Lower lobe of right lung (tissue), 2 donors: ENCODE measurements around the gene TMEM234. TPM values are rescaled to one million over a fixed set of nuclear protein-coding genes. Genes with fewer than 3 reads are reported as not detected.

ENCODE experiments used
- ATAC-seq, 2 donors: fragments of 200-7000 bp; cut with Tn5 transposase; one replicate each; pipeline ENCODE4 v1.9.1; 2020 to 2022; ENCODE audit warnings: mild to moderate bottlenecking in 2 of 2, moderate library complexity in 2 of 2
- DNase-seq: peaks from one replicate; pipeline ENCODE4 v3.0.0-alpha.2; 2020
- H3K27ac ChIP-seq: fragments of 200-600 bp; one replicate; pipeline ENCODE4 v1.8.0; 2022
- H3K27me3 ChIP-seq: fragments of 200-600 bp; one replicate; pipeline ENCODE4 v1.8.0; 2022; ENCODE audit warnings: low read depth
- H3K36me3 ChIP-seq: fragments of 200-600 bp; one replicate; pipeline ENCODE4 v1.8.0; 2022; ENCODE audit warnings: mild to moderate bottlenecking
- H3K4me1 ChIP-seq: fragments of 200-600 bp; one replicate; pipeline ENCODE4 v1.8.0; 2022
- H3K4me3 ChIP-seq: fragments of 200-600 bp; one replicate; pipeline ENCODE4 v1.8.0; 2022; ENCODE audit warnings: mild to moderate bottlenecking
- H3K9me3 ChIP-seq: fragments of 200-600 bp; one replicate; pipeline ENCODE4 v1.8.0; 2022
- intact Hi-C: fragments of 100-400 bp; cut with DNase I; formaldehyde crosslinking; loops from one replicate; pipeline ENCODE4 v1.11.0; 2022
- total RNA-seq: library from RNA; stranded (reverse); fragmentation: NEBNext Ultra II Directional; extraction: Animal tissue kit (Norgen Biotek cat#: 25700); gene quantifications from one replicate; pipeline ENCODE4 v1.2.1, GENCODE V29; 2021
- TF ChIP-seq, protein P1 (sequence below): fragments of 200-600 bp; IDR thresholded peaks from one replicate; pipeline ENCODE4 v1.8.0; 2022; ENCODE audit warnings: antibody characterized with exemption, mild to moderate bottlenecking
- donor health status: DM: no; HTN: yes; CAD: no; lungs with severe emphysema.

The TMEM234 gene
- total RNA-seq, 1 donor from 2014 or later, result 24.5 TPM

DNA sequence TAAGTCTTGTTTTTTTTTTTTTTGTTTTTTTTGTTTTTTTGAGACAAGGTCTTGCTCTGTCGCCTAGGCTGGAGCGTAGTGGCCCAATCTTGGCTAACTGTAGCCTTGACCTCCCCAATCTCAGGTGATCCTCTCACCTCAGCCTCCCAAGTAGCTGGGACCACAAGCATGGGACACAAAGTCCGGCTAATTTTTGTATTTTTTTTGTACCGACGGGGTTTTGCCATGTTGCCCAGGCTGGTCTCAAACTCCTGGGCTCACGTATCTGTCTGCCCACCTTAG lies 35.0 kb upstream of the TMEM234 start:
- no peak overlapping the region for H3K4me3 ChIP-seq
- TF ChIP-seq, protein P1, sequence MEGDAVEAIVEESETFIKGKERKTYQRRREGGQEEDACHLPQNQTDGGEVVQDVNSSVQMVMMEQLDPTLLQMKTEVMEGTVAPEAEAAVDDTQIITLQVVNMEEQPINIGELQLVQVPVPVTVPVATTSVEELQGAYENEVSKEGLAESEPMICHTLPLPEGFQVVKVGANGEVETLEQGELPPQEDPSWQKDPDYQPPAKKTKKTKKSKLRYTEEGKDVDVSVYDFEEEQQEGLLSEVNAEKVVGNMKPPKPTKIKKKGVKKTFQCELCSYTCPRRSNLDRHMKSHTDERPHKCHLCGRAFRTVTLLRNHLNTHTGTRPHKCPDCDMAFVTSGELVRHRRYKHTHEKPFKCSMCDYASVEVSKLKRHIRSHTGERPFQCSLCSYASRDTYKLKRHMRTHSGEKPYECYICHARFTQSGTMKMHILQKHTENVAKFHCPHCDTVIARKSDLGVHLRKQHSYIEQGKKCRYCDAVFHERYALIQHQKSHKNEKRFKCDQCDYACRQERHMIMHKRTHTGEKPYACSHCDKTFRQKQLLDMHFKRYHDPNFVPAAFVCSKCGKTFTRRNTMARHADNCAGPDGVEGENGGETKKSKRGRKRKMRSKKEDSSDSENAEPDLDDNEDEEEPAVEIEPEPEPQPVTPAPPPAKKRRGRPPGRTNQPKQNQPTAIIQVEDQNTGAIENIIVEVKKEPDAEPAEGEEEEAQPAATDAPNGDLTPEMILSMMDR, result no peak
- H3K27me3 ChIP-seq, result no peaks in the 10 kb centered on the region
- peaks cover 11% of the 10 kb centered on the region for H3K4me1 ChIP-seq
- no peak for ATAC-seq
- DNase-seq, result no peak
- no peaks in the 10 kb centered on the region for H3K9me3 ChIP-seq
- H3K27ac ChIP-seq, result no peak overlapping the region
- intact Hi-C loops, result no loop called here
- no peaks in the 10 kb centered on the region for H3K36me3 ChIP-seq

DNA sequence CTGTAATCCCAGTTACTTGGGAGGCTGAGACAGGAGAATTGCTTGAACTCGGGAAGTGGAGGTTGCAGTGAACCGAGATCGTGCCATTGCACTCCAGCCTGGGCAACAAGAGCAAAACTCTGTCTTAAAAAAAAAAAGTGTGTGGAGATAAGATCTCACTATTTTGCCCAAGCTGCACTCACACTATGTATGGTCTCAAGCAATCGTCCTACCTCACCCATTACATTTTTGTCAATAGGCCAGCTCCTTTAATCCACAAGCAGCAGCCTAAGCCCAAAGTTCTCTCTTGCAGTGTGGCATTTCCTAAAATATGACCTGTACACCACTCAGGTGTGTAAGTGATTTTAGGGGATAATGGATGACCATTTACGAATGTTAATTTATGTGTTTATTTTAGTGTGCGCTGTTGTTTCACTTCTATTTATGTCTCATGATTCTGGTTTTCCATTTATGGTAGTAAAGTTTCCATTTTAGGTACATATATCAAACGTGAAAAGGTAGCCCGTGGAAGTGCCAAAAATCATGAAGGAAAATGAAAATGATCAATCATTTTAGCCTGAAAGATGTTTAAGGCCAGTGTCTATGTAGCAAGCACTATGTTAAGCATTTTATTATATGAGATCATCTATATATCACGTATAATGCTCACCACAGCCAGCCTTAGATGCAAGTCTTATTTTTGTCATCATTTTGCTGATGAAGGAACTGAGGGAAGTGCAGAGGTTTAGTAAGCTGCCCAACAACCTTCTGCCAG lies 34.5 kb upstream of the TMEM234 start:
- TF ChIP-seq, protein P1, result no peak
- DNase-seq, result no peak
- Histone ChIP-seq H3K36me3 (no peaks in the 10 kb centered on the region), H3K9me3 (no peaks in the 10 kb centered on the region), H3K27me3 (no peaks in the 10 kb centered on the region), H3K27ac (no peak overlapping the region), H3K4me1 (peaks cover 14% of the 10 kb centered on the region), H3K4me3 (no peak overlapping the region)
- intact Hi-C loops, result no loop called here
- no peak for ATAC-seq

DNA sequence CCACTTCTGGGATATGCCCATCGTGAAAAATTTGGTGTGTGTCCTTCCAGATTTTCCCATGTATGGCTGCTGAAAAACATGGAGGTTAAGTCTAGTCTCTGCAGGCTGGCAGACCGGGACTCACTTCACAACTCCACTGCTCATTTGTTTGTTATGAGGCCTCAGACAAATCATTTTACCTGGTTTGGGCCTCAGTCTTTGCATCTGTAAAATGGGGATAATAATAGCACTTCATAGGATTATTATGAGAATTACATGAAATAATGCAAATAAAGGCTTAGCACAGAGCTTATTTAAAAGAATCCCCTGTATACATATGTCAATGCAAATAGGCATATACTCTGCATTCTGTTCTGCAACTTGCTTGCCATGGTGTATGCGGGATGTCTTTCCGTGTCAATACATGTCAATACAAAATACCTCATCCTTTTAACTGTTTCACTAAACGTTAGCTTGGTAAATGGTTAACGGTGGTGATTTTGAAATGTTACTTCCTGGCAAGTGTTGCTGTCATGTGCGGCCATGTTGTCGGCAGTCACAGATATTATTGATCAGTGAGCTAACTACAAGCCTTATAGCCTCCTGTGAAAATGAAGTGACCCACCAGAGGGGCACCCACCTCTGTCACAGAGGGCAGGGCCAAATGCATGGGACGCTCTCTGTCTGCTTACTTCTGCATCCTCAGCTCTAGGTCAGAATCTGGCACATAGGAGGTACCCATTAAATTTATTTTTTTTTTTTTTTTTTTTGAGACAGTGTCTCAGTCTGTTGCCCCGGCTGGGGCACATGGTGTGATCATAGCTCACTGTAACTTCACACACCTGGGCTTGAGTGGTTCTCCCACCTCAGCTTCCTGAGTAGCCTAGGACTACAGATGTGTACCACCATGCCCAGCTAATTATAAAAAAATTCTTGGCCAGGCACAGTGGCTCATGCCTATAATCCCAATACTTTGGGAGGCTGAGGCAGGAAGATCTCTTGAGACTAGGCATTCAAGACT lies 33.2 kb upstream of the TMEM234 start:
- Histone ChIP-seq H3K27ac (no peak overlapping the region), H3K9me3 (no peaks in the 10 kb centered on the region), H3K27me3 (no peaks in the 10 kb centered on the region), H3K4me3 (no peak overlapping the region), H3K4me1 (peaks cover 19% of the 10 kb centered on the region), H3K36me3 (no peaks in the 10 kb centered on the region)
- TF ChIP-seq, protein P1, result no peak
- intact Hi-C loops, result no loop called here
- no peak for DNase-seq
- no peak for ATAC-seq

DNA sequence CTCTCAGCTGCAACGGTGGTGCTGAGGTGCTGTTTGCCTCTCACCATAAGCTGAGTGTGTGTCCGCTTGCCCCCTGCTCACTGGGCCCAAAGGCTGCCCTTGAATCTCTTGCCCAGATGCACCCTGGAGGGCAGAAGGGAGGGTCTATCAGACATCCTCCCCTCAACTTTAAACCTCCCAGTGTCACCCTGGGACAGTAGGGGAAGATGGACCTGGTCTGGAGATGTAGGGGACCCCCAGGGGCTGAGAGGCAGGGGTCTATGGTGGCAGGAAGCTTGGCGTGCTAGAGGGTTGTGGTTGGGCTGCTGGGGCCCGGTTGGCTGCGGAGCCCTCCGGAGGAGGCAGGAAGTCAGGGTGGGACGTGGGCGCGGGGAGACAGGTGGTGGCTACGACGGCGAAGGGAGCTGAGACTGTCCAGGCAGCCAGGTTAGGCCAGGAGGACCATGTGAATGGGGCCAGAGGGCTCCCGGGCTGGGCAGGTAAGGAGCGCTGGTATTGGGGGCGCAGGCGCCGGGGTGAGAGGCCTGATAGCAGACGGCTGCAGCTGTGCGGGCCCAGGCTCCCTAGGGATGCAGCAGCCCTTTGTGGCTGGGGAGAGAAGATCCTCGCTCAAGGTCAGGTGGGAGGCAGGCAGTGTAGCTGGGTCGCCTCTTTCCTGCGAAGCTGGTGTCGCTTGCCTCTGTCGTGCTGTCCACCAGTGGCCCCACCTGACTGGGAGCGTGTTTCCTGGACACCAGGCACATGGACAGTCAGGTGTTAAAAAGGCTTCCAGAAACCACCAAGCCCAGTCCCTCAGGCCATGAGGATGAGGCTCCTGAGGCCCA lies 29.0 kb upstream of the TMEM234 start, which contains the start of gene LCK:
LCK (plus strand) TSS at position 373 of the 824 bp plus-strand sequence. CDS start 23,065 bp downstream, outside the sequence.
- Histone ChIP-seq H3K4me1 (peaks cover 57% of the 10 kb centered on the region), H3K36me3 (no peaks in the 10 kb centered on the region), H3K27me3 (peaks cover 4% of the 10 kb centered on the region), H3K27ac (peak within 1 kb of the TSS; percentile 81), H3K4me3 (peak within 1 kb of the TSS; percentile 41), H3K9me3 (no peaks in the 10 kb centered on the region)
- intact Hi-C loops, result no loop called here
- DNase-seq, result no peak
- TF ChIP-seq, protein P1, result no peak
- ATAC-seq, result no peak

DNA sequence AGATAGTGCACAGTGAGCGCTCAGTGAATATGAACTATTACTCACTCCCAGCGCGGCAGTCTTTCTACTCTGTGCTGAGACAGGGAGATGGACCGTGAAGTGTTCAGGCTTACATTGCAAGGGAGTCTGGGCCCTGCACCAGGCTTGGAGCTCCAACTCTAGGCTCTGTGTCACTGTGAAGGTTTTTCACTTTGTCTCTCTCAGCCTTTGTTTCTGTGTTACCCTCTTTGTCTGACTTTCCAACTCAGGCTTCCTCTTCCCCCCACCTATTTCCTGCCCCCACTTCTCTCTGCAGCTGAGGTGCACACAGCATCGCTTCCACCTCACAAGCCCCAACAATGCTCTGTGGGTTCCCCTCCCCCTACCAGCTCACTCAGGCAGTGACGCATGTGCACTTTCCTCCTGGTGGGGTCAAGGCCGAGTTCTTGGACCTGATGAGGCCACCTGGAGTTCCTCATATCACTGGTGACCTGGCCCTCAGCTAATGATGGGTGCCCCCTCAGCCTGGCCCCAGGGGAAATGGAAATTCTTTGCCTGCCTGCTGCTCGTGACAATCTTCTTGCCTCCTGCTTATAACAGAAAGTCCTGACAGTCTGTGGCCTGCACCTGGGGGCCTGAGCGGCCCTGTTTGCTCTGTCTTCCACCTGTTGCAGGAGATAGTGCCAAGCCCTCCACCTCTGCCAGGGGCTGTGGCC lies 27.8 kb upstream of the TMEM234 start:
- H3K27me3 ChIP-seq, result peaks cover 4% of the 10 kb centered on the region
- H3K4me3 ChIP-seq, result peak overlapping the region; percentile 41
- intact Hi-C loops, result no loop called here
- no peaks in the 10 kb centered on the region for H3K9me3 ChIP-seq
- no peaks in the 10 kb centered on the region for H3K36me3 ChIP-seq
- ATAC-seq, result peak; percentile 48 to 61
- no peak for DNase-seq
- TF ChIP-seq, protein P1, result no peak
- H3K4me1 ChIP-seq, result peaks cover 61% of the 10 kb centered on the region
- peak overlapping the region; percentile 81 for H3K27ac ChIP-seq
